Kidney (tissue), 14 donors: ENCODE results near the gene NKPD1. TPM values are rescaled to one million over a fixed set of nuclear protein-coding genes. Genes with fewer than 3 reads are reported as not detected.
A peak's percentile ranks its signal among the peaks of the same experiment; 100 is the strongest.

ENCODE experiments used
- DNase-seq, 5 donors: peaks; one replicate each; pipeline ENCODE4 v3.0.0-alpha.2; 2013 to 2020
- FAIRE-seq: peaks from 2 replicates; lab custom pipeline; 2012; peaks lifted over from hg19 to GRCh38; lab: Jason Lieb, UNC
- H3K27ac ChIP-seq, 2 donors: one replicate each; pipeline ENCODE4 v1.7.0; 2013; ENCODE audit warnings: low read depth in 2 of 2, low read length in 2 of 2, inconsistent platforms in 1 of 2
- H3K27me3 ChIP-seq: one replicate; pipeline ENCODE4 v1.7.1; 2013; ENCODE audit warnings: low read length, inconsistent platforms; ENCODE audit not compliant: control insufficient read depth, insufficient read depth
- H3K36me3 ChIP-seq, 3 donors: one replicate each; pipeline versions ENCODE4 v1.7.0 to v1.7.1; 2013; ENCODE audit warnings: low read length in 3 of 3, control low read depth in 1 of 3, inconsistent platforms in 1 of 3; ENCODE audit not compliant: insufficient read depth in 3 of 3, control insufficient read depth in 2 of 3
- H3K4me1 ChIP-seq, 3 donors: one replicate each; pipeline versions ENCODE4 v1.7.0 to v1.7.1; 2013; ENCODE audit warnings: low read length in 3 of 3, inconsistent platforms in 1 of 3, low read depth in 1 of 3; ENCODE audit not compliant: control insufficient read depth in 2 of 3, insufficient read depth in 2 of 3
- H3K4me3 ChIP-seq, 3 donors: one replicate each; pipeline versions ENCODE4 v1.7.0 to v1.8.1; 2013; ENCODE audit warnings: low read length in 3 of 3, control low read depth in 1 of 3, inconsistent platforms in 1 of 3
- H3K9ac ChIP-seq, 3 donors: one replicate each; pipeline versions ENCODE4 v1.7.0 to v1.7.1; 2013; ENCODE audit warnings: low read length in 3 of 3, control low read depth in 1 of 3, inconsistent platforms in 1 of 3
- H3K9me3 ChIP-seq, 3 donors: one replicate each; pipeline versions ENCODE4 v1.7.0 to v1.7.1; 2013; ENCODE audit warnings: low read length in 3 of 3, control low read depth in 1 of 3, inconsistent platforms in 1 of 3; ENCODE audit not compliant: control insufficient read depth in 2 of 3, insufficient read depth in 1 of 3
- intact Hi-C: fragments of 100-400 bp; cut with DNase I; formaldehyde crosslinking; loops from one replicate; pipeline ENCODE4 v1.11.1; 2022
- polyA plus RNA-seq: library from polyadenylated mRNA; stranded (reverse); fragments of 350-450 nt; fragmentation: Illumina TruSeq; extraction: RNeasy Lipid Tissue Mini Kit (QIAGEN cat#74804); gene quantifications from one replicate; pipeline ENCODE4 v1.2.3, GENCODE V29; 2014; ENCODE audit warnings: low read depth, low replicate concordance; ENCODE audit not compliant: insufficient read depth
- total RNA-seq: library from RNA; stranded (reverse); fragmentation: NEBNext Ultra II Directional; extraction: Animal tissue kit (Norgen Biotek cat#: 25700); gene quantifications from one replicate; pipeline ENCODE4 v1.2.1, GENCODE V29; 2021
- TF ChIP-seq, protein P1 (sequence below): IDR thresholded peaks from 3 replicates; pipeline ENCODE4 v1.5.1; 2012; ENCODE audit warnings: mild to moderate bottlenecking, moderate library complexity, borderline replicate concordance; ENCODE audit not compliant: insufficient read depth; ENCODE audit errors: extremely low read depth
- donor health status: control.
- donor health status: control.
- donor health status: control.
- donor health status: control.
- donor health status: control.
- donor health status: DM: yes; HTN: yes; CAD: no.
- donor health status: Normal renal cell carcinoma (clear cell type).

The NKPD1 gene
- total and polyA plus RNA-seq, 2 donors from 2014 or later: 0.09 TPM; not detected in 1

DNA sequence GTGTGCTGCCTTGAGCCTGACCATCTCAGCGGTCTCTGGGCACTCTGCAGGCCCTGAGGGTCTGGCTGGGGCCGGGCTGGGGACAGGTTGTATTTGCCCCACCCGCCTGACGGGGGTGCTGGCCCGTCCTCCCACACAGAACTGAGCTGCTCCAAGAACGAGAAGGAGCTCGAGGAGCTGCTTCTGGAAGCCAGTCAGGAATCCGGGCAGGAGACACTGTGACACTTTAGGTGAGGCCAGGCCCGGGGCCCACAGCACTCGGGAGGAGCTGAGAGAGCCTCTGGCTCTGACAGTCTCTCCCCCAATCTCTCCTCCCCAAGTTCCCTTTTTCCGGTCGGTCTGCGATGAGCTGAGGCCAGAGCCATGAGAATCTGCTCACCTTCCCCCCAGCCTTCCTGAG, 14.5 kb downstream of the NKPD1 start:
- H3K9me3 ChIP-seq: no peaks in the 10 kb centered on the region
- TF ChIP-seq, protein P1, sequence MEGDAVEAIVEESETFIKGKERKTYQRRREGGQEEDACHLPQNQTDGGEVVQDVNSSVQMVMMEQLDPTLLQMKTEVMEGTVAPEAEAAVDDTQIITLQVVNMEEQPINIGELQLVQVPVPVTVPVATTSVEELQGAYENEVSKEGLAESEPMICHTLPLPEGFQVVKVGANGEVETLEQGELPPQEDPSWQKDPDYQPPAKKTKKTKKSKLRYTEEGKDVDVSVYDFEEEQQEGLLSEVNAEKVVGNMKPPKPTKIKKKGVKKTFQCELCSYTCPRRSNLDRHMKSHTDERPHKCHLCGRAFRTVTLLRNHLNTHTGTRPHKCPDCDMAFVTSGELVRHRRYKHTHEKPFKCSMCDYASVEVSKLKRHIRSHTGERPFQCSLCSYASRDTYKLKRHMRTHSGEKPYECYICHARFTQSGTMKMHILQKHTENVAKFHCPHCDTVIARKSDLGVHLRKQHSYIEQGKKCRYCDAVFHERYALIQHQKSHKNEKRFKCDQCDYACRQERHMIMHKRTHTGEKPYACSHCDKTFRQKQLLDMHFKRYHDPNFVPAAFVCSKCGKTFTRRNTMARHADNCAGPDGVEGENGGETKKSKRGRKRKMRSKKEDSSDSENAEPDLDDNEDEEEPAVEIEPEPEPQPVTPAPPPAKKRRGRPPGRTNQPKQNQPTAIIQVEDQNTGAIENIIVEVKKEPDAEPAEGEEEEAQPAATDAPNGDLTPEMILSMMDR: no peak
- no peak for FAIRE-seq
- no peak overlapping the region for H3K4me3 ChIP-seq
- intact Hi-C loops: no loop called here
- H3K27ac ChIP-seq: no peak overlapping the region
- H3K4me1 ChIP-seq: no peaks in the 10 kb centered on the region
- H3K36me3 ChIP-seq: peaks cover 0 to 6% (median under 1%) of the 10 kb centered on the region in 3 donors
- no peak overlapping the region for H3K9ac ChIP-seq
- H3K27me3 ChIP-seq: no peaks in the 10 kb centered on the region
- DNase-seq: no peak

DNA sequence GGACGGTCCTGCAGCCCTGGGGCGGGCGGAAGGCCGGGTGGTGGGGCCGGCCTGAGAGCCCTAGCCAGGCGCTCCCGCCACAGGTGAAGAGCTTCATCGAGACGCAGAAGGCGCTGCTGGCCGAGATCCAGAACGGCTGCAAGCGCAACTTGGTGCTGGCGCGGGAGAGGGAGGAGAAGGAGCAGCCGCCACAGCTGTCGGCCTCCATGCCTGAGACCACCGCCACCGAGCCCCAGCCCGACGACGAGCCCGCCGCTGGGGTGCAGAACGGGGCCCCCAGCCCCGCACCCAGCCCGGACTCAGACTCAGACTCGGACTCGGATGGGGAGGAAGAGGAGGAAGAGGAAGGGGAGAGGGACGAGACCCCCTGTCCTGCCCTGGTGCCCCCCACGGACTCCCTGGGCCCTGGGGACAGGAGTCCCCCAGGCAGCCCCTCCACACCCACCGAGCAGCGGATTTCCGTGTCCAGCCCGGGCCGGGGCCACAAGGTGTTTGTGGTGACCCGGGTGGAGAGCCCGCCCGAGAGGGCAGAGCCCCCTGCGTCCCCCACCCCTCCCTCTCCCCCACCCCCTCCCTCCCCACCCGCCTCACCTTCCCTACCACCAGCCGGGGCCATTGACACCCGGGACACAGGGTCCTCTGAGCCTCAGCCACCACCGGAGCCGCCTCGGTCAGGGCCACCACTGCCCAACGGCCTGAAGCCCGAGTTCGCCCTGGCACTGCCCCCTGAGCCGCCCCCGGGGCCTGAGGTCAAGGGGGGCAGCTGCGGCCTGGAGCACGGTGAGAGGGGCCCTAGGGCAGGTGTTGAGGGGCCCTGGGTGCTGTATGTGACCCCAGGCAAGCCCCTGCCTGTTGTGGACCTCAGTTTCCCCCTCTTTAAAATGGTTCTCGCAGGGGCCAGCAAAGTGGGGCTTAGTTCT, 15.3 kb downstream of the NKPD1 start:
- H3K27me3 ChIP-seq: no peaks in the 10 kb centered on the region
- H3K9me3 ChIP-seq: no peaks in the 10 kb centered on the region
- H3K36me3 ChIP-seq: peaks cover 0 to 6% (median 2%) of the 10 kb centered on the region in 3 donors
- TF ChIP-seq, protein P1: no peak
- H3K27ac ChIP-seq: no peak overlapping the region
- FAIRE-seq: no peak
- intact Hi-C loops: no loop called here
- DNase-seq: peak in 1 of 5 donors; percentile 69
- H3K9ac ChIP-seq: no peak overlapping the region
- no peak overlapping the region for H3K4me3 ChIP-seq
- H3K4me1 ChIP-seq: no peaks in the 10 kb centered on the region

DNA sequence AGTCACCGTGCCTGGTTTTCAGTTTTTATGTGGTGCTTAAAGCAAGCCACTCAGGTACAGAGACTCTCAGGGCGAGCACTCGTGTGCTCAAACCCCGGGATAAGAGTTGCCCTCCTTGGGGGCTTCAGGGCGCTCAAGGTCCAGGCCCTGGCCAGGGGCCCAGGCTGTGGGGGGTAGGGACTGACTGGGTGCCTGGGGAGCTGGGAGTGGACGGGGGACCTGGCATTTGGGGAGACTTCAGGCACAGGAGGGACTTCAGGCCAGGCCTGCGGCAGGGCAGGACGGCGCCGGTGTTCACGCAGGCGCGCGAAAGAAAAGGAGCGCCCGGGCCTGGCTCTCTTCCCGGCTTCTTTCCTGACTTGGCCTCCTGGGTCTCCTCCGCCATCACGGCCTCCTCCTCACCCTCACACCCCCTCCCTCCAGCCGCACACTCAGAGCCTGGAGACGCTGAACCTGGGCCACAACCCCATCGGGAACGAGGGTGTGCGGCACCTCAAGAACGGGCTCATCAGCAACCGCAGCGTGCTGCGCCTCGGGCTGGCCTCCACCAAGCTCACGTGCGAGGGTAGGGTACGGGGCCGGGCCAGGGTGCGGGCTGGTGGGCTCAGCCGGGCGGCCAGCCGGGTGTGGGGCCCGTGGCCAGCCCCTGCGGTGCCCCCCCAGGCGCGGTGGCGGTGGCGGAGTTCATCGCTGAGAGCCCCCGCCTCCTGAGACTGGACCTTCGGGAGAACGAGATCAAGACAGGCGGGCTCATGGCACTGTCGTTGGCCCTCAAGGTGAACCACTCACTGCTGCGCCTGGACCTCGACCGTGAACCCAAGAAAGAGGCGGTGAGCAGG, 16.1 kb downstream of the NKPD1 start:
- DNase-seq (peak in 1 of 5 donors; percentile 63), FAIRE-seq (no peak)
- H3K9ac ChIP-seq: no peak overlapping the region
- TF ChIP-seq, protein P1: no peak
- no peak overlapping the region for H3K4me3 ChIP-seq
- H3K4me1 ChIP-seq: no peaks in the 10 kb centered on the region
- no peak overlapping the region for H3K27ac ChIP-seq
- H3K27me3 ChIP-seq: no peaks in the 10 kb centered on the region
- no peaks in the 10 kb centered on the region for H3K9me3 ChIP-seq
- intact Hi-C loops: no loop called here
- peaks cover 0 to 6% (median 2%) of the 10 kb centered on the region in 3 donors for H3K36me3 ChIP-seq
